CD8-positive, alpha-beta memory T cell (primary cell): ENCODE results near the gene CELA2A. TPM values are rescaled to one million over a fixed set of nuclear protein-coding genes. Genes with fewer than 3 reads are reported as not detected.
A peak's percentile ranks its signal among the peaks of the same experiment; 100 is the strongest.

Source experiments
- CTCF ChIA-PET: fragments of 350-600 bp; sonication (Branson Sonifier 250); formaldehyde crosslinking; loops from one replicate; lab custom pipeline; 2021; ENCODE audit warnings: antibody characterized with exemption; lab: Charles Lee
- POLR2A ChIA-PET: fragments of 350-600 bp; sonication (Branson Sonifier 250); formaldehyde crosslinking; loops from one replicate; lab custom pipeline; 2021; ENCODE audit warnings: antibody characterized with exemption; lab: Charles Lee
- DNase-seq, 5 donors: peaks; one replicate each; pipeline versions ENCODE4 v3.0.0 to v3.0.0-alpha.2; 2020 to 2022; ENCODE audit warnings: mixed read lengths in 1 of 5
- H3K27ac ChIP-seq: one replicate; pipeline ENCODE4 v1.7.0; 2013; ENCODE audit warnings: low read depth, mild to moderate bottlenecking, low read length, moderate library complexity
- H3K27me3 ChIP-seq: 2 replicates; pipeline ENCODE4 v1.7.0; 2013; ENCODE audit warnings: low read length, mild to moderate bottlenecking; ENCODE audit not compliant: insufficient read depth, poor library complexity, severe bottlenecking
- H3K36me3 ChIP-seq: 2 replicates; pipeline ENCODE4 v1.7.0; 2013; ENCODE audit warnings: mild to moderate bottlenecking, low read length, moderate library complexity; ENCODE audit not compliant: insufficient read depth
- H3K4me1 ChIP-seq: 2 replicates; pipeline ENCODE4 v1.7.0; 2013; ENCODE audit warnings: mild to moderate bottlenecking, low read length, moderate library complexity; ENCODE audit not compliant: insufficient read depth
- H3K4me3 ChIP-seq: 2 replicates; pipeline ENCODE4 v1.7.0; 2013; ENCODE audit warnings: mild to moderate bottlenecking, low read length
- H3K9me3 ChIP-seq: 2 replicates; pipeline ENCODE4 v1.7.0; 2013; ENCODE audit warnings: mild to moderate bottlenecking, low read length
- H3K27ac Mint-ChIP-seq, 8 donors: one replicate each; pipeline ENCODE4 v1.8.0; 2020 to 2021; ENCODE audit warnings: mixed read lengths in 8 of 8, mild to moderate bottlenecking in 6 of 8, inconsistent platforms in 3 of 8, moderate library complexity in 3 of 8
- H3K27me3 Mint-ChIP-seq, 2 donors: one replicate each; pipeline ENCODE4 v1.8.0; 2020 to 2021; ENCODE audit warnings: mixed read lengths in 2 of 2, mild to moderate bottlenecking in 1 of 2, moderate library complexity in 1 of 2
- H3K36me3 Mint-ChIP-seq, 3 donors: one replicate each; pipeline ENCODE4 v1.8.0; 2020 to 2021; ENCODE audit warnings: mixed read lengths in 3 of 3, inconsistent platforms in 1 of 3, mild to moderate bottlenecking in 1 of 3
- H3K4me1 Mint-ChIP-seq, 3 donors: one replicate each; pipeline ENCODE4 v1.8.0; 2020 to 2021; ENCODE audit warnings: mixed read lengths in 3 of 3, inconsistent platforms in 1 of 3, mild to moderate bottlenecking in 1 of 3
- H3K4me3 Mint-ChIP-seq, 7 donors: one replicate each; pipeline ENCODE4 v1.8.0; 2020 to 2021; ENCODE audit warnings: mixed read lengths in 7 of 7, mild to moderate bottlenecking in 6 of 7, moderate library complexity in 4 of 7, inconsistent platforms in 2 of 7
- H3K9me3 Mint-ChIP-seq, 5 donors: one replicate each; pipeline ENCODE4 v1.8.0; 2020 to 2022; ENCODE audit warnings: mixed read lengths in 5 of 5, mild to moderate bottlenecking in 3 of 5, moderate library complexity in 2 of 5, inconsistent platforms in 1 of 5
- polyA plus RNA-seq: library from polyadenylated mRNA; unstranded; fragments of 300-500 nt; fragmentation: Illumina TruSeq; gene quantifications from one replicate; pipeline ENCODE4 v1.2.3, GENCODE V29; 2021
- total RNA-seq, 2 experiments: library from RNA; stranded (reverse); gene quantifications; one replicate each; pipeline ENCODE4 v1.2.3, GENCODE V29; 2021

The CELA2A gene
- total and polyA plus RNA-seq, 3 experiments from 2014 or later: not detected

GRCh38 chr1:15449567-15449966 is 7.0 kb upstream of the CELA2A start:
- Mint-ChIP-seq H3K9me3 (no peaks in the 10 kb centered on the region), H3K27ac (no peak overlapping the region), H3K4me1 (peaks cover 0 to 8% (median 2%) of the 10 kb centered on the region in 3 donors), H3K4me3 (no peak overlapping the region), H3K27me3 (peaks cover 13 to 34% of the 10 kb centered on the region in 2 donors), H3K36me3 (peaks cover 0 to 4% (median 0%) of the 10 kb centered on the region in 3 donors)
- Histone ChIP-seq H3K36me3 (no peaks in the 10 kb centered on the region), H3K27ac (no peak overlapping the region), H3K4me3 (no peak overlapping the region), H3K4me1 (no peaks in the 10 kb centered on the region), H3K9me3 (no peaks in the 10 kb centered on the region), H3K27me3 (no peaks in the 10 kb centered on the region)
- POLR2A ChIA-PET: no interaction called here
- DNase-seq: no peak
- CTCF ChIA-PET: interaction anchor here (0.8 kb wide), 1 partner anchor 133 kb away, joined by 3 read pairs; no protein-coding TSS in a partner anchor

DNA sequence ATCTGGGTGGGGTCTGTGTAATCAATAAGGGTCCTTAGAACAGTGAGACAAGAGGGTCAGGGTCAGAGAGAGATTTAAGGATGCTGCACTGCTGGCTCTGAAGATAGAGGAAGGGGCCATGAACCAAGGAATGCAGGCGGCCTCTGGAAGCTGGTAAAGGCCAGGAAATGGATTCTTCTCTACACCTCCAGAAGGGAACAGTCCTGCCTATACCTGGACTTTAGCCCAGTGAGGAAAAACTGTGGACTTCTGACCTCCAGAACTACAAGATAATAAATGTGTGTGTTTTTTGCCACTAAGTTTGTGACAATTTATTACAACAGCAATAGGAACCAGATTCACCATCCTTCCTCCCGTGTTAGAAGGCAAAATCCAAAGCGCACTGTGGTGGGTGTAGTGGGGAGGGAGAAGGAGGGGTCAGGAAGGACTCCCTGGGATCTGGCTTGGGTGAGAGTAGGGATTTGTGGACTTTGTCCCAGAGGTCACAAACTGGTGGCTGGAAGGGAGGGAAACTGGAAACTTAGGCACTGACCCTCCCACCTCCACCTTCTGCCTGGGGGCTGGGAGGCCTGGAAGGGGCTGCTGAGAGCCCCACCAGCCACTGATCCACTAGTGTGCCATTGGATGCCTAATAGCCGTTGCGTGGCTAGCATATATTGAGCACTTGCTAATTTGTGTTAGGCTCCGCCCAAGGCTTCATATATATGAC is 5.4 kb upstream of the CELA2A start:
- no peaks in the 10 kb centered on the region for H3K4me1 Mint-ChIP-seq
- H3K9me3 Mint-ChIP-seq: no peaks in the 10 kb centered on the region
- H3K27ac ChIP-seq: no peak overlapping the region
- no peak overlapping the region for H3K27ac Mint-ChIP-seq
- H3K4me1 ChIP-seq: no peaks in the 10 kb centered on the region
- peaks cover 9 to 30% of the 10 kb centered on the region in 2 donors for H3K27me3 Mint-ChIP-seq
- H3K27me3 ChIP-seq: no peaks in the 10 kb centered on the region
- DNase-seq: no peak
- ChIA-PET POLR2A (no interaction called here), CTCF (no interaction called here)
- H3K4me3 ChIP-seq: no peak overlapping the region
- H3K36me3 Mint-ChIP-seq: peaks cover 0 to 4% (median 0%) of the 10 kb centered on the region in 3 donors
- no peak overlapping the region for H3K4me3 Mint-ChIP-seq
- H3K36me3 ChIP-seq: no peaks in the 10 kb centered on the region
- no peaks in the 10 kb centered on the region for H3K9me3 ChIP-seq

GRCh38 chr1:15452216-15452615 is 4.3 kb upstream of the CELA2A start:
- Histone ChIP-seq H3K4me3 (no peak overlapping the region), H3K9me3 (no peaks in the 10 kb centered on the region), H3K27me3 (no peaks in the 10 kb centered on the region), H3K4me1 (no peaks in the 10 kb centered on the region), H3K36me3 (no peaks in the 10 kb centered on the region), H3K27ac (no peak overlapping the region)
- CTCF ChIA-PET: no interaction called here
- POLR2A ChIA-PET: no interaction called here
- DNase-seq: no peak
- H3K4me1 Mint-ChIP-seq: no peaks in the 10 kb centered on the region
- H3K36me3 Mint-ChIP-seq: peaks cover 0 to 4% (median 0%) of the 10 kb centered on the region in 3 donors
- H3K4me3 Mint-ChIP-seq: no peak overlapping the region
- H3K27me3 Mint-ChIP-seq: peaks cover 8 to 27% of the 10 kb centered on the region in 2 donors
- H3K27ac Mint-ChIP-seq: no peak overlapping the region
- no peaks in the 10 kb centered on the region for H3K9me3 Mint-ChIP-seq

DNA sequence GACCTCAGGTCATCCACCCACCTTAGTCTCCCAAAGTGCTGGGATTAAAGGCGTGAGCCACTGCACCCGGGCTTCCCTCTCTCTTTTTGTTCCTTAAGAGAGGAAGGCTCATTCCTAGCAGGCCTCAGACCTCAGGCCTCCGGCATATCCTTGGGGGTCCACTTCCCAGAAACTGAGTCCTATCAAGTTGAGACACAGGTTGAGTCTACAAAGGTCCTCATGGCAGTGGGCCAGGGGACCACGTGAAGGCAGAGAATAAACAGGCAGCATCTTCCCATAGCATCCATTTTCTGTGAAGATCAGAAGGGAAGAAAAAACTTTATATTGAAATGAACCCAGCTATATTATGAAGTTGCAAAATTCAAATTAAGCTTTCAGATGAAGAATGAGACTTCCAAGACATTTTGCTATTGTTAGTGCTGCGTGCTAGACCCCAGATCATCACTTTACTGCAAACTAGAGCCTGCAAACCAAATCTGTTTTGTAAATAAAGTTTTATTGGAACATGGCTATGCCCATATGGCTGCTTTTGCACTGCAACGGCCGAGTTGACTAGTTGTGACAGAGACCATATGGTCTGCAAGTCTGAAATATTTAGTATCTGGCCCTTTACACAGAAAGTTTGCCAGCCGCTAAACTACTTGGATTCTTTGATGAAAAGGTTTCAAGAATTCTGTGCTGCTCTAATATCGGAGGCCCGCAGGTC is 3.5 kb upstream of the CELA2A start:
- Mint-ChIP-seq H3K36me3 (peaks cover 0 to 4% (median 0%) of the 10 kb centered on the region in 3 donors), H3K9me3 (no peaks in the 10 kb centered on the region), H3K27ac (no peak overlapping the region), H3K27me3 (peaks cover 8 to 19% of the 10 kb centered on the region in 2 donors), H3K4me3 (no peak overlapping the region), H3K4me1 (no peaks in the 10 kb centered on the region)
- no peaks in the 10 kb centered on the region for H3K27me3 ChIP-seq
- H3K4me3 ChIP-seq: no peak overlapping the region
- DNase-seq: no peak
- H3K36me3 ChIP-seq: no peaks in the 10 kb centered on the region
- ChIA-PET POLR2A (no interaction called here), CTCF (no interaction called here)
- H3K9me3 ChIP-seq: no peaks in the 10 kb centered on the region
- H3K4me1 ChIP-seq: no peaks in the 10 kb centered on the region
- H3K27ac ChIP-seq: no peak overlapping the region

DNA sequence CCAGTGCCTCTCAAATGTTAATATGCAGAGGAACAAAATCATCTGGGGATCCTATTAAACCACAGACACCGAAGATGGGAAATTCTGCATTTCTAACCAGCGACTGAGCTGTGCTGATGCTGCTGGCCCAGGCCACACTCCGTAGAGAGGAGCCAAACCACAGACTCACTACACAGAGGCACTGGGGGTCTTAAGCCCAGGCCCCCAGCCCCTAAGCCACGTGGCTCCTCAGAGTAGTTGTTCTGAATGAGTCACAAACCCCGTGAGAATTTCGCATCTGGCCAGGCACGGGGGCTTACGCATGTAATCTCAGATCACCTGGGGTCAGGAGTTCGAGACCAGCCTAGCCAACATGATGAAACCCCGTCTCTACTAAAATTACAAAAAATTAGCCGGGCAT is 2.8 kb upstream of the CELA2A start:
- CTCF ChIA-PET: no interaction called here

DNA sequence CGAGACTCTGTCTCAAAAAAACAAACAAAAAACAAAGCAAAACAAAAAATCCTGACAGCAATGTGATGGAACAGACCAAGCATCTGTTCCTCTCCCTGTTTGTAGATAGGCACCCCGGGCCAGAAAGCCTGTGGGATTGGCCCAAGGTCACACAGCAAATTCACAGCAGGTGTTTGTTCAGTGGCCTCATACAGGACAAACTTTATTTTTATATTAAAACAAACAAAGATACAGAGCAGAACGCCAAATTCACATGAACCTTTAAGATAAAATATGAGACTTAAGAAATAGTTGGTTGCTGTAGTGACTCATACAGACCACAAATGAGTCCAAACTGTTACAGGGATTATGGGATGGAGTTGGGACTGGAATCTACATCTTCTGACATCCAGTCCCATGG is 2.3 kb upstream of the CELA2A start:
- POLR2A ChIA-PET: no interaction called here
- no peaks in the 10 kb centered on the region for H3K9me3 Mint-ChIP-seq
- Histone ChIP-seq H3K4me1 (no peaks in the 10 kb centered on the region), H3K27ac (no peak overlapping the region), H3K9me3 (no peaks in the 10 kb centered on the region), H3K36me3 (no peaks in the 10 kb centered on the region), H3K4me3 (no peak overlapping the region), H3K27me3 (no peaks in the 10 kb centered on the region)
- H3K27ac Mint-ChIP-seq: no peak overlapping the region
- no peak for DNase-seq
- H3K36me3 Mint-ChIP-seq: peaks cover 0 to 4% (median 0%) of the 10 kb centered on the region in 3 donors
- no peaks in the 10 kb centered on the region for H3K4me1 Mint-ChIP-seq
- no peak overlapping the region for H3K4me3 Mint-ChIP-seq
- CTCF ChIA-PET: no interaction called here
- H3K27me3 Mint-ChIP-seq: peaks cover 5 to 15% of the 10 kb centered on the region in 2 donors

More for the DNA sequence above, 2.8 kb upstream of the CELA2A start:
- Histone ChIP-seq H3K4me3 (no peak overlapping the region), H3K27ac (no peak overlapping the region), H3K4me1 (no peaks in the 10 kb centered on the region), H3K36me3 (no peaks in the 10 kb centered on the region), H3K27me3 (no peaks in the 10 kb centered on the region), H3K9me3 (no peaks in the 10 kb centered on the region)
- Mint-ChIP-seq H3K27ac (no peak overlapping the region), H3K4me1 (no peaks in the 10 kb centered on the region), H3K27me3 (peaks cover 8 to 19% of the 10 kb centered on the region in 2 donors), H3K4me3 (no peak overlapping the region), H3K36me3 (peaks cover 0 to 4% (median 0%) of the 10 kb centered on the region in 3 donors), H3K9me3 (no peaks in the 10 kb centered on the region)
- no peak for DNase-seq
- POLR2A ChIA-PET: no interaction called here

DNA sequence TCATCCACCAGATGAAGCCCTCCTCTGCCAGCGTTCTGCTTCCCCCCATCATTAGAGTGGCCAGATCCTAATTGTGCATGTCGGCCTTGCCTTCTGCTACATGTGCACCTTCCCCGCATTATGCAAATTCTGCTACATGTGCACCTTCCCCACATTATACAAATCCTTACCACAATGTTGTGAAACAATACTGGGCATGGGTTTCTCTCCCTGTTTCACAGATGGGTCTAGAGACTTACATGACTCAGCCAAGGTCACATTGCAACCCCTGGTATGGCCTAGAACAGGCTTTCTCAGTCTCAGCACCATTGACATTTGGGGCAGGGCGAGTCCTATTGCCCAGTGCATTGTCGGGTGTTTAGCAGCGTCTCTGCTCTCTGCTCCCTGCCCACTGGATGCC is 1.0 kb upstream of the CELA2A start:
- peaks cover 4 to 14% of the 10 kb centered on the region in 2 donors for H3K27me3 Mint-ChIP-seq
- H3K9me3 Mint-ChIP-seq: no peaks in the 10 kb centered on the region
- Histone ChIP-seq H3K27me3 (no peaks in the 10 kb centered on the region), H3K4me1 (no peaks in the 10 kb centered on the region), H3K4me3 (no peak overlapping the region), H3K36me3 (no peaks in the 10 kb centered on the region), H3K27ac (no peak overlapping the region), H3K9me3 (no peaks in the 10 kb centered on the region)
- ChIA-PET POLR2A (no interaction called here), CTCF (no interaction called here)
- peak overlapping the region in 1 of 8 donors; percentile 54 for H3K27ac Mint-ChIP-seq
- no peak for DNase-seq
- H3K36me3 Mint-ChIP-seq: peaks cover 0 to 4% (median 0%) of the 10 kb centered on the region in 3 donors
- no peaks in the 10 kb centered on the region for H3K4me1 Mint-ChIP-seq
- H3K4me3 Mint-ChIP-seq: no peak overlapping the region

DNA sequence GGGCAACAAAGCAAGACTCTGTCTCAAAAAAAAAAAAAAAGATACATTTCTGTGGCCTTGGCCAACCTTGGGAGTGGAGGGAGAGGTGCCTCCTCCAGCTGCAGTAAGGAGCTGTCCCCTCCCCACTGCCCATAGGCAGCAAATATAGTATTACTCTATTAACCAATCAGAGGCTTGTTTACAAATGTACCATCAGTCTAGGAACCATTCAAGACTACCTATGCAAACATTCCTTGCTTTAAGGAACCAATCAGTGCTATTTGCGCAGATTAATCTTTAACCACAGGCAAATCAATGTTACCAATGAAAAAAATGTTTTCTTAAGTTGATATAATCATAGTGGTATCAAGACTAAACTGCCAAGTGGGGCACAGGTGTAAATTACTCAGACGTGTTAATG is 1.1 kb downstream of the CELA2A start:
- Mint-ChIP-seq H3K9me3 (no peaks in the 10 kb centered on the region), H3K4me3 (no peak overlapping the region), H3K27ac (no peak overlapping the region), H3K27me3 (peaks cover 7 to 8% of the 10 kb centered on the region in 2 donors), H3K4me1 (no peaks in the 10 kb centered on the region), H3K36me3 (no peaks in the 10 kb centered on the region)
- ChIA-PET POLR2A (no interaction called here), CTCF (no interaction called here)
- no peak for DNase-seq
- Histone ChIP-seq H3K36me3 (no peaks in the 10 kb centered on the region), H3K4me1 (no peaks in the 10 kb centered on the region), H3K9me3 (no peaks in the 10 kb centered on the region), H3K27me3 (no peaks in the 10 kb centered on the region), H3K27ac (no peak overlapping the region), H3K4me3 (no peak overlapping the region)
